SJSA1 (cell line): ENCODE results near the gene DHRS13. TPM values are rescaled to one million over a fixed set of nuclear protein-coding genes. Genes with fewer than 3 reads are reported as not detected.
A peak's percentile ranks its signal among the peaks of the same experiment; 100 is the strongest.

Experiments
- DNase-seq, 2 experiments: peaks; one replicate each; pipeline ENCODE4 v3.0.0-alpha.2; 2015 to 2020; ENCODE audit warnings: low spot score in 2 of 2, low read depth in 1 of 2
- H3K27ac ChIP-seq: fragments of 250-450 bp; sonication (Bioruptor Pico); 2 replicates; pipeline ENCODE4 v1.5.1; 2020; ENCODE audit warnings: mild to moderate bottlenecking, moderate library complexity
- H3K27me3 ChIP-seq: fragments of 250-450 bp; sonication (Bioruptor Pico); replicated peaks from 2 replicates; pipeline ENCODE4 v1.5.1; 2020; ENCODE audit warnings: mild to moderate bottlenecking, moderate library complexity
- H3K36me3 ChIP-seq: fragments of 250-450 bp; sonication (Bioruptor Pico); 2 replicates; pipeline ENCODE4 v1.5.1; 2020; ENCODE audit warnings: mild to moderate bottlenecking
- H3K4me1 ChIP-seq: fragments of 250-450 bp; sonication (Bioruptor Pico); replicated peaks from 2 replicates; pipeline ENCODE4 v1.6.1; 2021; ENCODE audit warnings: mild to moderate bottlenecking
- H3K4me3 ChIP-seq: fragments of 250-450 bp; sonication (Bioruptor Pico); 2 replicates; pipeline ENCODE4 v1.5.1; 2020; ENCODE audit warnings: mild to moderate bottlenecking
- H3K9me3 ChIP-seq: fragments of 250-450 bp; sonication (Bioruptor Pico); replicated peaks from 2 replicates; pipeline ENCODE4 v1.5.1; 2020; ENCODE audit warnings: mild to moderate bottlenecking
- total RNA-seq: library from RNA; depleted of rRNA; stranded (reverse); fragments of >200 nt; shearing (Covaris generic); gene quantifications from 2 replicates; pipeline ENCODE4 v1.2.3, GENCODE V29; 2014; rRNA removed

DHRS13 gene
- 11.7 and 12.7 TPM in 2 replicates for total RNA-seq

GRCh38 chr17:28902819-28903545 is at the start of gene DHRS13:
Gene DHRS13 (minus strand): TSS chr17:28903079. CDS start chr17:28902944, 135 bp downstream.
- 0 out of 2 replicates have a peak within 1 kb of the TSS, but pooled peaks have one; percentile 9 for H3K27ac ChIP-seq
- peaks cover 31% of the 10 kb centered on the region for H3K36me3 ChIP-seq
- peak; percentile 88 to 90 for DNase-seq
- peak within 1 kb of the TSS; percentile 80 for H3K4me3 ChIP-seq
- no peaks in the 10 kb centered on the region for H3K27me3 ChIP-seq
- H3K9me3 ChIP-seq, result no peaks in the 10 kb centered on the region
- peaks cover 24% of the 10 kb centered on the region for H3K4me1 ChIP-seq

GRCh38 chr17:28951991-28952975 is 49.4 kb upstream of the DHRS13 start:
- peak; percentile 96 to 97 for DNase-seq
- Histone ChIP-seq H3K27ac (peak overlapping the region; percentile 68), H3K4me1 (peaks cover 24% of the 10 kb centered on the region), H3K4me3 (peak overlapping the region; percentile 62), H3K36me3 (peaks cover 10% of the 10 kb centered on the region), H3K9me3 (no peaks in the 10 kb centered on the region; the same call in 1 of the 2 replicates), H3K27me3 (no peaks in the 10 kb centered on the region)

- Histone ChIP-seq H3K4me3 (peak within 1 kb of the TSS; percentile 62), H3K9me3 (no peaks in the 10 kb centered on the region; the same call in 1 of the 2 replicates), H3K27ac (peak within 1 kb of the TSS; percentile 68), H3K4me1 (peaks cover 31% of the 10 kb centered on the region), H3K27me3 (no peaks in the 10 kb centered on the region), H3K36me3 (peaks cover 10% of the 10 kb centered on the region)
- peak; percentile 99 to 100 for DNase-seq
Observed at GRCh38 chr17:28951428-28951990, 48.6 kb upstream of the DHRS13 start, which contains the start of gene PHF12. Gene PHF12 (minus strand): TSS chr17:28951518. CDS start chr17:28950960, 558 bp downstream.

- Histone ChIP-seq H3K27ac (peak overlapping the region; percentile 41), H3K4me1 (peaks cover 35% of the 10 kb centered on the region), H3K27me3 (no peaks in the 10 kb centered on the region), H3K9me3 (no peaks in the 10 kb centered on the region; the same call in 1 of the 2 replicates), H3K4me3 (peak overlapping the region; percentile 62), H3K36me3 (peaks cover 10% of the 10 kb centered on the region)
- no peak for DNase-seq
Observed at GRCh38 chr17:28950752-28951427, 48.0 kb upstream of the DHRS13 start.

DNA sequence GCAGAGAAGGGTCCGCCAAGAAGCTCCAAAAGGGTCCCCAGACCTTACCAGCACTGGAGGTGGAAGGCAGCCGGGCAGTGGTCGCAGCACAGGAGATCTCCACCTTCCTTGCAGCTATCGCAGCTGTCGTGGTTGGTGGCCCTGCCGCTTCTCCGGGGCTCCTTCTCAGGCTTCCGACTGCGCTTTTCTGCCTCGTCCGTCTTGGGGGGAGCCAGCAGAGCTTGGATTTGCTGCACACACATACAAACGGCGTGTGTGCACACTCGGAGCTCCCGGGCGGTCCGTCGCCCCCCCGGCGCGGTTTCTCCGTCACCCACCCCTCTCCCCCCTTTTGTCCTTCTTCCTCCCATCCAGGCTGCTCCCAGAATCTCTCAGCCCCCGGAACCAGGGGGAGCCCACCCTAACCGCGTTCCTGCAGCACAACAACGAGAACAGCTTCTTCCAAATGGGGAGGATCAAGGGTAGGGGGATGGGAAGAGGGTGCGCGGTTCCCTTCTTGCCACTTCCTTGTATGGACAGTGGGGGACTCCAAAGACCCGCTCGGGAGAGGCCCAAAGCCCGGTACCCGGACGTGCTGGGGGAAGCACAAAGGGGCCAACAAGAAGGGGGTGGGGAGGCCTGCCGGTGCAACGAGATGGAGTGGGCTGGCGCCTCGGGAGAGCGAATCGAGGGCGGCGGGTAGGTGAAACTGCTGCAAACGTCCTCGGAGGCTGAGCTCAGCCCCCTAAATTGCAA is 47.3 kb upstream of the DHRS13 start:
- Histone ChIP-seq H3K4me1 (peaks cover 42% of the 10 kb centered on the region), H3K27me3 (no peaks in the 10 kb centered on the region), H3K9me3 (no peaks in the 10 kb centered on the region; the same call in 1 of the 2 replicates), H3K36me3 (peaks cover 10% of the 10 kb centered on the region), H3K27ac (peak overlapping the region; percentile 19), H3K4me3 (peak overlapping the region; percentile 62)
- DNase-seq, result peak; percentile 62 to 76

- peak; percentile 62 to 73 for DNase-seq
- H3K27ac ChIP-seq, result peak overlapping the region; percentile 56
- H3K4me3 ChIP-seq, result peak overlapping the region; percentile 62
- no peaks in the 10 kb centered on the region; the same call in 1 of the 2 replicates for H3K9me3 ChIP-seq
- peaks cover 50% of the 10 kb centered on the region for H3K4me1 ChIP-seq
- no peaks in the 10 kb centered on the region for H3K27me3 ChIP-seq
- peaks cover 13% of the 10 kb centered on the region for H3K36me3 ChIP-seq
Observed at GRCh38 chr17:28949185-28950016, 46.5 kb upstream of the DHRS13 start.

DNA sequence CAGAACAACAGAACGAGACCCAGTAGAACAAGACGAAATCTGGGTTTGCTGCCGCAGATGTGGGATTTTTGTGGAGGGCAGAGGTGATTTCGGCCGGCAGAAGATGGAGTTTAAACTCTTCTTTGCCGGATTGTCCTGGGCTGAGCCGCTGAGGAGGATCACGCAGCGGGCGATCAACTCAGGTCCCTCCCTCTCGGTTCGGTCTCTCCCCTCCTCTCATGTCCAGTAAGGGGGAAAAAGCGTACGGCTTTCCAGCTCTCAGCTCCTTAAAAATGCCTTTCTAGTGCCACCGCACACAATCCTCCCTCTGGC is 46.0 kb upstream of the DHRS13 start:
- Histone ChIP-seq H3K4me1 (peaks cover 52% of the 10 kb centered on the region), H3K36me3 (peaks cover 19% of the 10 kb centered on the region), H3K27ac (peak overlapping the region; percentile 56), H3K4me3 (peak overlapping the region; percentile 62), H3K27me3 (no peaks in the 10 kb centered on the region), H3K9me3 (no peaks in the 10 kb centered on the region; the same call in 1 of the 2 replicates)
- no peak for DNase-seq

DNA sequence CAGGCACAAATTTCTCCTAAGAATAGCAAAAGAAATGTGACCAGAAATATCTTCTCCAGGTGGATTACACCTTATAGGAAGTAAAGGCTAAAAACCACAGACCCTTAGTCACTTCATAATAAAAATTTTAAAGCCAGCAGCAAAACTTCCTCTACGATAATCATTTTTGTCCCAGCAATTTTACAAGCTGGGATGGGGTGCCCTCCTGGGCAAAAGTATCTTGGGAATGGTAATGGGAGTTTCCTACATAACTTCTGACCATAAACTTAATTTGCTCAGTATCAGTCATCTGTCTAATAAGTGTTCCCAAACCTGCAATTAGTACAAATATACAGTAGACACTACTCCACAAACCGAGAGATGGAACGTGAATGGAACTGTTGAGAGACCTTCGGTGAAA is 45.5 kb upstream of the DHRS13 start:
- peak in 1 of 2 experiments; percentile 47 for DNase-seq
- Histone ChIP-seq H3K27ac (peak overlapping the region; percentile 56; the same call in 1 of the 2 replicates), H3K4me3 (peak overlapping the region; percentile 62), H3K4me1 (peaks cover 52% of the 10 kb centered on the region), H3K9me3 (no peaks in the 10 kb centered on the region; the same call in 1 of the 2 replicates), H3K27me3 (no peaks in the 10 kb centered on the region), H3K36me3 (peaks cover 24% of the 10 kb centered on the region)

DNA sequence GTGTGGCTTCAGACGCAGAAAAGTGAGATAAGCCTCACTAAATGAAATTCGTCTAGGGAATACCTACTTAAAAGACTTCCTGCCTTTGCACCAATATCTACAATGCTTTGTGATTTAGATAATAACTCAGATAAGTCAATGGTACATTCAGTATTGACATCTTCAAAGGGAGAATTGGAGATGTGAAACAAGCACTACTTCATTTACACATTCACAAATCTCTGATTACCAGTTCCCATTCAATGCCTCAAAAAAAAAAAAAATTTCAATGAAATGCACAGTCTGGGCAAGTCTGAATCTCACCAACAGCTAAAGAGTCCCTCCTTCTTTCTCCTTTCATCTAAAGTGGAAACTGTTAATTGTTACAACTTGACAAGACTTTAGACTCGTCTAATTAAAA is 44.8 kb upstream of the DHRS13 start:
- H3K27me3 ChIP-seq, result no peaks in the 10 kb centered on the region
- peaks cover 45% of the 10 kb centered on the region for H3K4me1 ChIP-seq
- H3K4me3 ChIP-seq, result no peak overlapping the region
- H3K9me3 ChIP-seq, result no peaks in the 10 kb centered on the region; the same call in 1 of the 2 replicates
- no peak for DNase-seq
- H3K27ac ChIP-seq, result no peak overlapping the region; the same call in 1 of the 2 replicates
- peaks cover 29% of the 10 kb centered on the region for H3K36me3 ChIP-seq

GRCh38 chr17:28946239-28946638 is 43.4 kb upstream of the DHRS13 start:
- Histone ChIP-seq H3K27me3 (no peaks in the 10 kb centered on the region), H3K27ac (peak overlapping the region; percentile 94), H3K36me3 (peaks cover 34% of the 10 kb centered on the region), H3K9me3 (no peaks in the 10 kb centered on the region), H3K4me1 (peaks cover 38% of the 10 kb centered on the region), H3K4me3 (no peak overlapping the region)
- DNase-seq, result peak; percentile 64 to 91

- DNase-seq, result peak in 1 of 2 experiments; percentile 62
- Histone ChIP-seq H3K4me3 (no peak overlapping the region), H3K4me1 (peaks cover 38% of the 10 kb centered on the region), H3K36me3 (peaks cover 40% of the 10 kb centered on the region), H3K9me3 (no peaks in the 10 kb centered on the region), H3K27me3 (no peaks in the 10 kb centered on the region), H3K27ac (peak overlapping the region; percentile 94)
Observed at GRCh38 chr17:28944862-28945741, 42.2 kb upstream of the DHRS13 start.
